ENCODE data around the gene HES1.
"Not testable (repeated sequence)": the region's sequence is repeated elsewhere in the genome, so short reads cannot be mapped to it uniquely, and the experiment has no call there.

HES1 gene

GRCh38 chr3:194141415-194142155, 5.6 kb downstream of the HES1 start:
- peak; percentile 30 for DNase-seq (ENCODE audit: low read depth)

DNA sequence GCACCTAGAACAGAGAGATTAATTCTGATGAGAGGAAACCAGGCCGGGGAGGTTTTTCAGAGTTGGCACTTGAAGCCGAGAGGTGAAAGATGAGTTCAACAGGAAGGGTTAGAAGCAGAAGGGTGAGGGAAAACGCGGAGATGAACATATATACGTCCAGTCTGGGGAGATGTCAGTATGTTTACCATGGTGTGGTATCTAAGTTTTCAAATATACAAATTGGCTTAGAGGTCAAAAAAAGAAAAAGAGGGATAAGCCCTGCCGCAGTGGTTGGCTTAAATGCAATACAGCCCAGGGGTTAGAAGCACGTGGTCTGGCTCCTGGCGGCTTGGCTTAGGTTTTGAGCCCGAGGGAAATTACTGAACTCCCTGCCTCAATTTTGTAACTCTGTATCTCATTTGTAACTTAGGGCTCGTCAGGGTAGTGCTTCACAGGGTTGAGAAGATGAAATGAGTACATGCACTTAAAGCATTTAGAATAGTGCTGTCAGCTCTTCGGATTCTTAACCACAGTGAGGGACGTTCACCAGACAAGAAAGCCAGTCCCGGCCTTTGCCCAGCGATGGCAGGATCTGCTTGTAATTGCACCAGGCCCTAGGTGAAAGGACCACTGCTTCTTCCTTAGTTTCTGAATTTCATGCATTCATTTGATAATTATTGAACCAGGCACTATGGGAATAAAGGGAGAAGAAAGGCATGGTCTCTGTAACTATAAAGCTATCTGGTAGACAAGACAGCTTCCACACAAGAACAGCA, 6.4 kb downstream of the HES1 start:
- DNase-seq (ENCODE audit: low read depth) = no peak

- no peak for DNase-seq (ENCODE audit: low read depth)
These were observed 9.8 kb downstream of the HES1 start for GRCh38 chr3:194145702-194146101.

DNA sequence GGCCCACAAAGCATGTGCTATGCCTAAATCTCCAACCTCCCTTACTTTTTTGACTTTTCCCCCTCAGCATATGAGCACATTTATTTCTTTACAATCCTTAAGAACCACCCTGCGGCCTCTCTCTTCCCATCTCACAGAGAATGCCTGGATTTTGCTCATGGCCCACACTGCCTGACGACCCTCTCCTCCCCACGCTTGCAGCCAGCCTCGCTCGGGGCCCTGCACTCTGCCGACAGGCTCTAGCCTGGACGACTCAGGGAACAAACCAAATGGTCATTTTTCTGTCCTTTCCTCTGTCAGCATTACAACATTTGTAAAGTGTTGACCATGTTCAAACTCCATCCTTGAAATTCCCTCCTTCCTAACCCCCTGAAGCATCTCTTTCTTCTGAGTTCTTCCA, 11.7 kb downstream of the HES1 start:
- DNase-seq (ENCODE audit: low read depth) = no peak

- no peak for DNase-seq (ENCODE audit: low read depth)
These were observed 12.4 kb downstream of the HES1 start for GRCh38 chr3:194148383-194148782.

GRCh38 chr3:194150252-194150934, 14.4 kb downstream of the HES1 start:
- DNase-seq (ENCODE audit: low read depth) = no peak

- not testable (repeated sequence) for DNase-seq (ENCODE audit: low read depth)
These were observed 15.0 kb downstream of the HES1 start for GRCh38 chr3:194150935-194151302.

DNA sequence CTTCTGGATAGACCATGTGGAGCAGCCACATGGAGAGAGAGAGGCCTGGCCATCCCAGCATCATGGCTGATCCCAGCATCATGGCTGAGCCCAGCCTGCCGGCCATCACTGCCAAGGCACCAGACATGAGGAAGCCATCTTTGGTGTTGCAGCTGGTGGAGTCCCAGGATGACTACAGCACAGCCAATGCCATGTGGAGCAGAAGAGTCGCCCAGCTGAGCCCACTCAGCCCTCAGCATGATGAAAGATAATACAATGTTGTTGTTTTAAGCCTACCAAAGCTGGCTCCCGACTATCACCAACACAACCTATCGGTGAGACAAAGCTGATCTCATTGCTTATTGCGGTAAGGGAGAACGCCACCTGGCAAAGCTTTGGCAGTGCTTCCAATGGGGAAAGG, 18.4 kb downstream of the HES1 start:
- DNase-seq (ENCODE audit: low read depth) = no peak

GRCh38 chr3:194156095-194156494, 20.1 kb downstream of the HES1 start:
- no peak for DNase-seq (ENCODE audit: low read depth)

DNA sequence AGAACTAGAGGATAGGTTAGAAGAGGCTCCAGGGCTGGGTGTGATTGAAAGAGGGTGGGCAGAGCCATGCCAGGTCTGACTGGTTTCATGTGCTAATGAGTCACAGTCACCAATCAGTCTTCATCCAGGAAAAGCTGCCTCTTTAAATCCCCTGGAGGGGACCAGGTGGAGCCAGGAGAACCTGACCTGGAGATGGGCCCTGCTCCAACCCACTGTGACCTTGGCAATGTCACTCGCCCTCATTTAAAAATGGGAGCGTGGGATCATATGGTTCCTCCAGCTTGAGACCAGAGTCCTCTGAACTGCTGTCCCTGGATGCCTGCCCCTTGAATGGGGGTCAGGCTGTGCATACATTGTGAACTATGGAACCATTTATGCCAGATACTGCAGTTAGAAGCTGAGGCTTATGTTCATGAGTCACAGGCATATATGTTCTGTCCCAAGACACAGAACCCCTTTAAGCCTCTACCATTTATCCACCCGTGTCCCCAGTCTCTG, 23.0 kb downstream of the HES1 start:
- no peak for DNase-seq (ENCODE audit: low read depth)

- no peak for DNase-seq (ENCODE audit: low read depth)
These were observed 24.2 kb downstream of the HES1 start for GRCh38 chr3:194160158-194160557.

DNA sequence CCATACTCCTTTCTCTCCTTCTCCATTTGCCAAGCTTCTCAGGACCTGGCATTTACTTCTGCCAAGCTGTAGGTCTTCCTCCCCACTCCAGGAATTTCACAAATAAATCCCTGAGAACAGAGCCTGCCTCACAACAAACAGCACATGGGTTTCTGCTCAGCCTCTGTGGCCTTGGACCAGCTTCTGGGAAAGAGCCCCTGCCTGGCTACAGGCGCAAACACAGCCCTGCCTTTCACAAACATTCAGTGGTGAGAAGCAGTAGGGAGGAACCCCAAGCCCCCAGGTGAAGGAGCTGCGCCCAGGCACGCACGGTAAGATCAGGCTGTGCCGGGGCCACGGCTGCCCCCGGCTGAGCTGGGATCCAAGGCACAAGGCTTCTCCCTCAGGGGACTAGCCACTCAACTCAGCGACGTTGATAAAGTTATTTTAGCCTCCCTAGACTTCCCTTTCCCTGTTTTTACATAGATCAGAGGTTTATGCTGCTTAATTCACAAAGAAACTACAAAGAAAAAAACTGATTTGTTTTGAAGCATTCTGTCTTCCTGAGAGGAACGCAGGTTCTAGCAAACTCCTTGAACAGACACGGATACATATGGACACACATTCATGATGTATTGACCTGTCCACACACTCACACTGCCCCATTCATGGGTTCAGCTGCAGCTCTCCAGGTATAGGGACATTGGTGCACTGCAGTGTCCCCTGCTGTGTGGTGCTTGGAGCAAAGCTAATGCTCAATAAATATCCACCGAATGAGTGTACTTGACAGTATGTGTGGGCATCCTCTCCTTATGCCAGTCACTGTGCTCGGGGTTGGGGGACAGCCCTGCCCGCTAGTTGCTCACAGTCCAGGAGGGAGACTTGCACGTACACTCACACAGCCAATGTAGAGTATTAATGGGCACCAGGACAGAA, 25.4 kb downstream of the HES1 start:
- DNase-seq (ENCODE audit: low read depth) = no peak

- no peak for DNase-seq (ENCODE audit: low read depth)
These were observed 26.2 kb downstream of the HES1 start for GRCh38 chr3:194162070-194162678.

DNA sequence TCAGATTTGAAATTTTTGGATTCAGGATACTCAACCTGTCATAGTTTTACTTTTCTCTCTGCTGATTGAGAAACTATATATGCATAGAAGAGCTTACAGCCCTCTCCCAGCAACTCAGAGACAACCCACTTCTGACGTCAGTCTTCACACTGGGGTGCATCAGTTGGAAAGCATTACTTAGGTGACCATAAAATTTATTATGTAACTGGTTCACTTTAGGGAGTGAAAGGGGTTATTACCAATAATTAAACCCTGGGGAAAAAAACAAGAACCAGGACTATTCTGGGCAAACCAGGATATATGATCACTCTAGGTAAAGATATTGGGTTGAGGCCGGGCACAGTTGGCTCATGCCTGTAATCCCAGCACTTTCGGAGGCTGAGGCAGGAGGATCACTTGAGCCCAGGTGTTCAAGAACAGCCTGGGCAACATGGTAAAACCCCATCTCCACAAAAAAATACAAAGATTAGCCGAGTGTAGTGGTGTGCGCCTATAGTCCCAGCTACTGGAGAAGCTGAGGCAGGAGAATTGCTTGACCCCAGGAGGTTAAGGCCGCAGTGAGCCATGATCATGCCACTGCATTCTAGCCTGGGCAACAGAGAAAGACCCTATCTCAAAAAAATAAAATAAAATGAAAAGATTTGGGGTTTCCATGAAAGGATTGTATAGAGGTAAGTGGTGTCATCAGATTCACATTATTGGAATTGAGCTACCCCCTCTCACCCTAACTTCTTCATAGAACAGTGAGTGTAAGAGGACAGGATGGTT, 27.1 kb downstream of the HES1 start:
- no peak for DNase-seq (ENCODE audit: low read depth)

GRCh38 chr3:194163697-194164096, 27.7 kb downstream of the HES1 start:
- no peak for DNase-seq (ENCODE audit: low read depth)

DNA sequence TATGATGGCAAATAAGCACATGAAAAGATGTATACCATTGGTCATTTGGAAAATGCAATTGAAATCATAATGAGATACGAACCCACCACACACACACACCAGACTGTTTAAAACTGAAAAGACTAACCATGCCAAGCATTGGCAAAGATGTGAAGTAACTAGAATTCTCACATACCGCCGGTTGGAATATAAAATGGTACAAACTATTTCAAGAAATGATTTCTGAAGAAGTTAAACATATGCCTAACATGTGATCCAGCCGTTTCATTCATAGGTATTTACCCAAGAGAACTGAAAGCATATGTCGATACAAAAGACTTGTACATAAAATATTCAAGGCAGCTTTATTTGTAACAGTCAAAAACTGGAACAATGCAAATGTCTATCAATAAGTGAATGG, 28.9 kb downstream of the HES1 start:
- no peak for DNase-seq (ENCODE audit: low read depth)

GRCh38 chr3:194165271-194166018, 29.5 kb downstream of the HES1 start:
- DNase-seq (ENCODE audit: low read depth) = no peak

- DNase-seq (ENCODE audit: low read depth) = no peak
These were observed 30.9 kb downstream of the HES1 start for GRCh38 chr3:194166682-194167479.

All from activated gamma-delta T cell treated with anti-CD3 and anti-CD28 coated beads, Interleukin-2, amount 50 U/mL, for 16 hours (primary cell).